Glomerular visceral epithelial cell (primary cell): ENCODE results near the gene TRMT44.
A peak's percentile ranks its signal among the peaks of the same experiment; 100 is the strongest.
"Not testable (repeated sequence)": the region's sequence is repeated elsewhere in the genome, so short reads cannot be mapped to it uniquely, and the experiment has no call there.

Source experiments
- DNase-seq: peaks from one replicate; pipeline ENCODE4 v3.0.0-alpha.2; 2016; ENCODE audit errors: extremely low spot score

TRMT44 gene

DNA sequence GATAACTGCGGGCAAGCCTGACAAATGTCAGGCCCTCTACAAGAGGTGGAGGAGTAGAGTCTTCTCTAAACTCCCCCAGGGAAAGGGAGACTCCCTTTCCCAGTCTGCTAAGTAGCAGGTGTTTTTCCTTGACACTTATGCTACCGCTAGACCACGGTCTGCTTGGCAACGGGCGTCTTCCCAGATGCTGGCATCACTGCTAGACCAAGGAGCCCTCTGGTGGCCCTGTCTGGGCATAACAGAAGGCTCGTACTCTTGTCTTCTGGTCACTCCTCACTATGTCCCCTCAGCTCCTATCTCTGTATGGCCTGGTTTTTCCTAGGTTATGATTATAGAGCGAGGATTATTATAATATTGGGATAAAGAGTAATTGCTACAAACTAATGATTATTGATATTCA is 33.7 kb upstream of the TRMT44 start:
- not testable (repeated sequence) for DNase-seq

DNA sequence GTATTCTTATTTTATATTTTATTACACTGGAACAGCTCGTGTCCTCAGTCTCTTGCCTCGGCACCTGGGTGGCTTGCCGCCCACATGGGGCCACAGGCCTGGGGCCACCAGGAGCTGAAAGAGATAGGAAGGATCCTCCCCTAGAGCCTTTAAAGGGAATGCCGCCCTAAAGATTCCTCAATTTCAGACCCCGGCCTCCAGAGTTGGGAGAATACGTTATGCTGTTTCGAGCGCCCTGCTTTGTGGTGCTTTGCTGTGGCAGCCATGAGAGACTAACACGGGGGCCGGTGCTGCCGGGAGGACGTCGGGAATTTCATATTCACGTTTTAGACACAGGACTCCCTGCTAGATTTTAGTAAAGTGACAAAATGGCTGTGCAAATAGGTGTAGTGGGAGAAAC is 33.3 kb upstream of the TRMT44 start:
- DNase-seq: no peak

DNA sequence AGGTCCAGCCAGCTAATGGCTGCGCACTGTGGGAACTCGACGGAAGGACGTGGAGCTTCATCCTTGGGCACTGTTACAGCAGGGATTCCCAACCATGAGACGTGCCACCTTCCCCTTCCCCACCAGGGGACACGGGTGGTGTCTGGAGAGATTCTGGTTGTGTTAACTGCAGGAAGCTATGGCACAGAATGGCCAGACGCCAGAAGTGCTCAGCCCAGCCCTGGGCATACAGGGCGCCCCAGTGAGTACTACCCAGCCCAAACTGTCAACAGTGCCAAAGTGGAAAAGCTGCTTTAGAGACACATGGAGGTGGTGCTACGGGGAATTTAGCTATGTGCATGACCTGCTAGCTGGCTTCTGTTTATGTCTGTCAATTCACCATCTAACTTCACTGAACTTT is 32.8 kb upstream of the TRMT44 start:
- DNase-seq: no peak

DNA sequence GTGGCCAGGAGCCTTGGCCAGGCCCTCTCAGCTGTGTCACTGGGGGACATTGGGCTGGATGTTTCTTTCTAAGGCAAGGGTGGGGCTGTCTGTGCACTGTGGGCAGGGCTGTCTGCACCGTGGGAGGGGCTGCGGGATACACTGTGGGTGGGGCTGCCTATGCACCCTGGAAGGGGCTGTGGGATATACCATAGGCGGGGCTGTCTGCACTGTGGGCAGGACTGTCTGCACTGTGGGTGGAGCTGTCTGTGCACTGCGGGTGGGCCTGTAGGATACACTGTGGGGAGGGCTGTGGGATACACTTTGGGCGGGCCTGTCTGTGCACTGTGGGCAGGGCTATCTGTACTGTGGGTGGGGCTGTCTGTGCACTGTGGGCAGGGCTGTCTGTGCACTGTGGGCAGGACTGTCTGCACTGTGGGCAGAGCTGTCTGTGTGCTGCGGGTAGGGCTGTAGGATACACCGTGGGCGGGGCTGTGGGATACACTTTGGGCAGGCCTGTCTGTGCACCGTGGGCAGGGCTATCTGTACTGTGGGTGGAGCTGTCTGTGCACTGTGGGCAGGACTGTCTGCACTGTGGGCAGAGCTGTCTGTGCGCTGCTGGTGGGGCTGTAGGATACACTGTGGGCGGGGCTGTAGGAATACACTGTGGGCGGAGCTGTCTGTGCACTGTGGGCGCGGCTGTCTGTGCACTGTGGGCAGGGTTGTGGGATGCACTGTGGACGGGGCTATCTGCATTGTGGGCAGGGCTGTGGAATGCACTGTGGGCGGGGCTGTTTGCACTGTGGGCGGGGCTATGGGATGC is 31.1 kb upstream of the TRMT44 start:
- DNase-seq: no peak

DNA sequence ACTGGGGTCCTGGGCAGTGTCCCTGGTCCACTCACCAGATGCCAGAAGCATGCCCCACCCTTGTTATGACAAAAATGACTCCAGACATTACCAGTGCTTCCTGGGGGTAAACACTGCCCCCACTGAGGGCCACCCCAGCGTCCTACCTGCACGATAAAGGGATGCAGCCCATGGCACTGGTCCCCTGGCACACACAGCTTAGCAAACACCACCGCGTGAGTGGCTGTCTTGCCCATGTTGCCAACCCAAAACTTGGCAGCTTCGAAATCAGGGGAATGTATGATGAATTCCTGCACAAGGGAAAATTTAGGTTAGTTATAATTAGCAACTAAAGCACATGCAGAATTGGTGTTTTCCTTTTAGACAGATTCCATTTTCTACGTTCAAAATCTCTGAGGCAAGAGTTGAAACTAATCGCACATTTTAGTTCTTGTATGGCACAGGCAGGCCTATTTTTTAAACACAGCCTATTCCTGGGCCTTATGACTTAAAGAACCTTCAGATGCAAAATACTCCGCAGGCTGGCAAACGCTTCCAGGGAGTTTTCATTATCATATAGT is 30.4 kb upstream of the TRMT44 start:
- no peak for DNase-seq

DNA sequence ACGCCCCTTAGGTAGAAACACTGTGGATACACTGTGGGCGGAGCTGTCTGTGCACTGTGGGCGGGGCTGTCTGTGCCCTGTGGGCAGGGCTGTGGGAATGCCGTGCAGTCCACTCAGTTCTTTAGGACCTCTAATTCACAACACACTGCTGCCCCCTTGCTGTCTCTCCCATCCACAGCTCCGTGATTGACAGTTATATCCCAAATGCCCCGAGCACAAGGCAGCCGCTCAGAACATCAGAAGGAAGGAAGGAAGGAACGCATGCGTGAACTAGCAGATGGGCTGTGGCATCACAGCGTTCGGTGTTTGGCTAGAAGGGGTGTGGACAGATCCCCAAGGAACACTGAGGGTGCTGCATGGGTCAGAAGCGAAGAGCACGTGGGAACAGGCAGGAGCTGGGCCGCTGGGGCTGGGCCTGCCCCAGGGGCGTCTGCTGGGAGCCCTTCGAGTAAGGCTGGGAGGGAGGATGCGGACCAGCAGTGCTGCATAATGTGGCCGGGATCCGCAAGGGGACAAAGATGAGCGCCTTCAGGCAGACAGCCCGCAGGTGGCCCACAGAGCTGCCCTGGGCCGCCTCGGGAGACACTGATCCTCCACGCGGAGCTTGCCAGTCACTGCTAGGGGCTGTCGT is 29.8 kb upstream of the TRMT44 start:
- DNase-seq: peak; percentile 54

DNA sequence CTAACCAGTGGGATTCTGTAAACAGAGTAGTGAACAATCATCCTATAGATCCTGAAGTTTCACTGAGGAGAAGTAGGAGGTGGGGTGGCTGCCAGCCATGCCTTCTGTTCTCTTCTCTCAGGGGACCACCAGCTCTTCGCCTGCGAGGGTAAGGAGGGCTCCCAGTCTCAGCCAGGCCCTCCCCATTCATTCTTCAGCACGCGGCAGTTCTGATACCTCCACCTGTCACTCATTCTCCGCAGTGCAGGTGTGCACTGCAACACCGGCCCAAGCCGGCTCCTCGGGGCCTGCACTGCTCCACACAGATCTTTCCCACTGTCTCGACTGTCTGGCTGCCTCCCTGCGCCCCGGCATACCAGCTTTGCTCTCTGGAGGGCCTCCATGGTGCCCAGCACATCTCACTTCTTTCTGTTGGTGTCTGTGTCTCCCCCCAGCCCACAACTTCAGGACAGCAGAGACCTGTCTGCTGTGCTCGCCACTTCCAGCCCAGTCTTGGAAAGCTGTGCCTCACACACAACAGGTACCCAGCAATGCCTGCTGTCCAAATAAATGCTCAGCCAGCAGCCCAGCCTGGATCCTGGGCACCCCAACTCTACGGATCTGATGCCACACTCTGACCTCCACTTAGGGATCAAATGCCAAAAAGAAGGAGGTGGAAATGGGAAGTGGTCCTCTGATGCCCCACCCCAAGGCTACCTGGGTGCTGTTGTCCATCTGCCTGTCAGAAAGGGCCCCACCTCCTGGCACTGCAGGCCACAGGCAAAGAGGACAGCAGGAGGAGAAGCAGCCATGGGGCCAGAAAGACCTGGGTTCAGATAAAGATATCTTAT is 29.0 kb upstream of the TRMT44 start:
- DNase-seq: no peak

DNA sequence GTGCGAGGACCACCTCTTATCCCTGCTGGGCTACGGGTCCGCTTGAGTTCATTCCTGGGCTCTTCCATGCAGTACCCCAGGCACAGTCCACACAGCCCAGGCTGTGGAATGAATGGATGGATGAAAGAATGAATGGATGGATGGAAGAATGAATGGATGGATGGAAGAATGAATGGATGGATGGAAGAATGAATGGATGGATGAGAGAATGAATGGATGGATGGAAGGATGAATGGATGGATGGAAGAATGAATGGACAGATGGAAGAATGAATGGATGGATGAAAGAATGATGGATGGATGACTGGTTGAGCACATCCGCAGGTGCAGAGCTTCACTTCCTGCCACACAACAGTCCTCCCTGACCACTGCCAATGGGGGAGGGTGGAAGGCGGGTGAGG is 28.3 kb upstream of the TRMT44 start:
- DNase-seq: no peak

DNA sequence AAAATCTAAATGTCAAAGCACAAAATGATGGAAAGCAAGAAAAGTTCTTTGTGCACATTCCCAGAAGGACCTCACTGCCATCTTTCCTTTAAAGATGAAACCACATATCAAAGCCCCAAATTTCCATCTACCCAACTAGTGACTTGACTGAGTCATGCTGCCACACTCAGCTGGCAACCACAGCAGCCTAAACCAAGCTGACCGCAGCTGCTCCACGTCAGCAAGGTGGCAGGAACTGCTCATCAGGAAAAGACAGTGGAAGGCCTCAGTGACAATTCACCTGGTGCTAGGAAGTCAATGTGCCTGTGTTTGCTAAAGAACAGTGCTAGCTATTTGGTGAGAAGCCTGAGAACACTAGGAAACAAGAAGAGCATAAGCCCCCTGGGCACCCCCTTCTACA is 26.2 kb upstream of the TRMT44 start:
- peak; percentile 65 for DNase-seq

DNA sequence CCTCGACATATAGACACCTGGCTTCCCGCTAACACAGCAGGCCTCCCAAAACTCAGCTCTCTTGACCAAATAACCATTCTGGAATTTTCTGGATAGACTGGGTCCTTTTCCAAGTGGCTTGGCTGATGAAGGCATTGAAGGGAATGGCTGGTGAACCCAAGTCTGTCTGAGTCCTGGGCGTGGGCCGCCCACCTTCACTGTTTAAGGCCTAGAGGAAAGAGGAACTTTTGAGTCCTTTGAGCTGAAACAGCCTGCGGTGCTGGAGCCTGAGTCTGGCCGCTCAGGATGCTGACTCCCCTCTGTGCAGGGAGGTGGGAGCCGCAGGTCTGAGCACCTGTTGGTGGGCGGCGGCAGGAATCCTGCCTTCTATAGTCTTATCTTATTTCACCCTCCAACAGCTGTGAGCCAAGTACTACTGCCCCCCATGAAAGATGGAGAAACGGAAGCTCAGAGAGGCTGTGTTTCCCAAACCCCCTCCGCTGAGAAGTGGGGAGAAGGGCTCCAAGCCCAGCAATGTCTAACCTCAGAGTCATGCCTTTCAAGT is 23.4 kb upstream of the TRMT44 start:
- no peak for DNase-seq

DNA sequence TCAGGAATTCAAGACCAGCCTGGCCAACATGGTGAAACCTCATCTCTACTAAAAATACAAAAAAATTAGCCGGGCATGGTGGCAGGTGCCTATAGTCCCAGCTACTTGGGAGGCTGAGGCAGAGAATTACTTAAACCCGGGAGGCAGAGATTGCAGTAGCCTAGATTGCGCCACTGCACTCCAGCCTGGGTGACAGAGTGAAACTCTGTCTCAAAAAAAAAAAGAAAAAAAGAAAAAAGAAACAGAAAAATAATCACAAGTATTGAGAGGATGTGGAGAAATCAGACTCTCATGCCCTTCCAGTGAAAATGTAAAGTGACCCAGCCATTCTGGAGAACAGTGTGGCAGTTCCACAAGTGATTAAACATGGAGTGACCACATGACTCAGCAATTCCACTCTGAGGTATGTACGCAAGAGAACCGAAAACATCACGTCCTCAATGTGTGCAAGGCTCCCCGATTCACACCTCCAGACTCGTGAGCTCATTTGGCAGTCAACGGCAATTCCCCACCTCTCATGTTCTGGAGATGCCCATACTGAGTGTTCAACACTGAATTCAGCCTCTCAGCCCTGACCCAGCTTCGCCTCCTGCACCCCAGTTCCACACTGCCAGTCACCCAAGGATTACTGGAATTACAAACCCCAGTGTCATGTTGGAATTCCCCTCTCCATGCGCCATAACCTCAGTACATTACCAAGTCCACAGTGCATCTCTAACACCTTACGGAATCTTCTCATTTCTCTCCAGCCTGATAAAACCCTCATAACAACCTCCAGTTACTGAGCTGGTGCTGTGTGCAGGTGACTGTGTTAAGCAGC is 21.1 kb upstream of the TRMT44 start:
- peak; percentile 81 for DNase-seq

DNA sequence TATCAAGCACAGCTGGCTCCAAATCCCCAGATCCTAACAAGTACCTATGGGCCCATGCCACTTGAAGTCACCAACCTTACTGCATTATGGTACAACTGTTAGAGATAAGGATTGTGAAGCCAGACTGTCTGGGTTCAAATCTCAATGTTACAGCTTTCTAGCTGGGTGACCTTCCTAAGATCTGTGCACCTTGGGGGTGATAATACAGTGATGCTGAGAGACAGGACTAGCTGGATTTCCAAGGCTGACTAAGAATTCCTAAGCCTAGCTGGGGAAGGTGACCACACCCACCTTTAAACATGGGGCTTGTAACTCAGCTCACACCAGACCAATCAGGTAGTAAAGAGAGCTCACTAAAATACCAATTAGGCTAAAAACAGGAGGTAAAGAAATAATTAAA is 20.4 kb upstream of the TRMT44 start:
- not testable (repeated sequence) for DNase-seq

DNA sequence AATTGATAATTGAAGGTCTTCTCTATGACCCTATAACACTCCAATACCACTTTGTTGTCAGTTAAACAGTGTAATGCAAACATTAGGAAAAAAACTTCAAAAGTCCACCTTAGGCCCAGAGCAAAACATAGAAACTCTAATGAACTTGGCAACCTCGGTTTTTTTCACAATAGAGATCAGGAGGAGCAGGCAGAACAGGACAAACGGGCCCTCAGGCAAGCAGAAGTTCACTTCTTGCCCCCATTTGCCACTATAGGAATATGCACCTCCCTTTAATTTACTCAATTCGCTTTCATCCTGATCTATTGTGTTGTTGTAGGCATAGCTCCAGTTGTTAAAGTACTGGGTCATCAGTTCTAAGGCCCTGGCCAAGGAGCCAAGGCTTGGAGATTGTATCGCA is 18.2 kb upstream of the TRMT44 start:
- DNase-seq: no peak

DNA sequence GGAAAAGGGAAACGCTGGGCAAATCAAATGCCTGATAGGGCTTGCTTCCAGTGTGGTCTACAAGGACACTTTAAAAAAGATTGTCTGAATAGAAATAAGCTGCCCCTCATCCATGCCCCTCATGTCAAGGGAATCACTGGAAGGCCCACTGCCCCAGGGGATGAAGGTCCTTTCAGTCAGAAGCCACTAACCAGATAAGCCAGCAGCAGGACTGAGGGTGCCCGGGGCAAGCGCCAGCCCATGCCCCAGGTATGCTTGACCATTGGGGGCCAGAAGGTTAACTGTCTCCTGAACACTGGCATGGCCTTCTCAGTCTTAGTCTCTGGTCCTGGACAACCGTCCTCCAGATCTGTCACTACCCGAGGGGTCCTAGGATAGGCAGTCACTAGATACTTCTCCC is 17.8 kb upstream of the TRMT44 start:
- no peak for DNase-seq

DNA sequence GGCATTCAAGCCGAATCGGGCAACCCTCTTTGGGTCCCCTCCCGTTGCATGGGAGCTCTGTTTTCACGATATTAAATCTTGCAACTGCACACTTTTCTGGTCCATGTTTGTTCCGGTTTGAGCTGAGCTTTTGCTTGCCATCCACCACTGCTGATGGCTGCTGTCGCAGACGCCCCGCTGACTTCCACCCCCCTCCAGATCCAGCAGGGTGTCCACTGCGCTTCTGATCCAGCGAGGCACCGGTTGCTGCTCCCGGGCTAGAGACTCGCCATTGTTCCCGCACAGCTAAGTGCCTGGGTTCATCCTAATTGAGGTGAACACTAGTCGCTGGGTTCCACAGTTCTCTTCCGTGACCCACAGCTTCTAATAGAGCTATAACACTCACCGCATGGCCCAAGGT is 13.3 kb upstream of the TRMT44 start:
- DNase-seq: no peak

DNA sequence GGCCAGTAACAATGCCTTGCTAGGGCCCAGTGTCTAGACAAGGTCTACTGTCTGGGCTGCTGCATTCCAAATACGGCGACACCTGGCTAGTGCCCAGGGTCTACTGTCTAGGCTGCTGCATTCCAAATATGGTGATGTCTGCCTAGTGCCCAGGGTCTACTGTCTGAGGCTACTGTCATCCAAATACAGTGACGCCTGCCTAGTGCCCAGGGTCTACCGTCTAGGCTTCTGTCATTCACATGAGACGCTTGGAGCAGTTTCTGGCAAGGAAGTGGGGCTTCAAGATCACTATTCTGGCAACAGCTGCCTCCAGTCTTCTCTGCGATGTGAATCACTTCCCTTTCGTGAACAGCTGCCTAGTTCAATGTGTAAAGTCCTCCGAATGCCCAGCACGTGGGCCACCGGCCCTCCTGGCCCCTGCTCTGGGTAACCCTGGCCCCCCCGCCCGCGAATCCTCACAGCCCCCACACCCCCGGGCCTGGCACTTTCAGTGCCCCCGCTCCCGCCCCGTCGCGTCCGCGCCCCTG is 12.8 kb upstream of the TRMT44 start:
- peak; percentile 43 for DNase-seq

DNA sequence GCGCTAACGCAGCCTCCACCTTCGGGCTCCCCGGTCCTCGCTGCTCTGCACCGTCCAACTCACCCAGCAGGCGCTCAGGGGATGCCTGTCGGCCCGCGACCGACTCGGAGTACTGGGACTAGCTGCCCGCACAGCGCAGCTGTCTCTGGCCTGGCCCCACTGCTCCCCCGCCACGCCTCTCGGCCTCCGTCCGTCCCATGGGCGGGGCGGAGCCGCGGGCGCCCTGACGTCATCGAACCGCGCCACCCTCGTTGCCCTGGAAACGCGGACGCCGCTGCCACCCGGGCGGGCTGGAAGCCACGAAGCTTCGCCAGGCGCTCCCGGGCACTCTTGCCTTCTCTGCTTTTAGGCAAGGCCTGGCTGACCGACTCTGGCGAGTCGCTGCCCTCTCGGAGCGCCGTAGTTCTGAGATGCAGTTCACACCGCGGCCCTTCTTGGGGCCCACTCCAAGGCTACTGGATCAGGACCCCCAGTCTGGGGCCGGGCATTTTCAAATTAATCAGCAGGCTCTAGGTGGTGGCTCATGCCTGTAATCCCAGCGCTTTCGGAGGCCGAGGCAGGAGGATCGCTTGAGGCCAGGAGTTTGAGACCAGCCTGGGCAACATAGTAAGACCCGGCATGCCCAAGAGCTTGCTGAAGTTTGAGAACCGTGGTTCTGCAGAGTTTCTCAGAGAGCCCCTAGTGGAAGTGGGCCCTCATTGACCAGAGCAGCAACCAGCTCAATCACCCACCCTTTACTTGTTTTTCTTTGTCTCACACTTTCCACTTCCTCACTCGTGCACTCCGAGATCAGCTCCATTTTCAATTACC is 12.1 kb upstream of the TRMT44 start:
- DNase-seq: peak; percentile 92

DNA sequence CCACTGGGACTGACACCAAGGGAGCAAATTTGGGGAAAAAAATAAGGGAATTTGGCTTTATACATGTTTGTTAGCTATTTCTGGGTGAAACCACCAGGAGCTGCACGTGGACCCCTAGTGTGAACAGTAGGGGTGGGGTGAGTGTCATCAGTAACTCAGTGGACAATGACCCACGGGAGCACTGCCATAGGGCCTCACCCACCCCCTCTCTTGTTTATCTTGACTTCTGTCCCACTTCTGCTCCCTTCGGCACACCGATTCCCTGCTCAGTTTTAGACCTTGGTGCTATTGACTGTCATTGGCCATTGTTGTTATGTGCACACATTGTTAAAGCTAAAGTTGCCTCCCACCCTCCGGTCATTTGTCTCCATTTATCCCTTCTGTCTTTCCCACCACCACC is 9.0 kb upstream of the TRMT44 start:
- DNase-seq: no peak

DNA sequence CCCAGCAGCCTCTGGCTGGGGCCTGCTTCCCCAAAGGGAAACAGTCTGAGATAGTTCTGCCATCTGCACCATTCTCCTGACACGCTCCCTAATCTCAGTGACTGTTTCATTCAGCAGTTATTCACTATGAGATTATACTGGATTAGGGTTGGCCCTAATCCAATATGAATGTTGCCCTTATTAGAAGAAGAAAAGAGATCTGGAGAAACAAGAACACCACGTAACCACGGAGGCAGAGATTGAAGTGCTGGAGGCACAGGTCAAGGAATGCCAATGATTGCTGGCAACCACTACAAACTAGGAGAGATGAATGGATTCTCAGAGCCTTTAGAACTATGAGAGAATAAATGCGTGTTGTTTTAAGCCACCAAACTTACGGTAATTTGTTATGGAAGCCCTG is 7.4 kb upstream of the TRMT44 start:
- DNase-seq: no peak
